Natural killer cell (primary cell): ENCODE measurements around the gene SHROOM1. TPM values are rescaled to one million over a fixed set of nuclear protein-coding genes. Genes with fewer than 3 reads are reported as not detected.
A peak's percentile ranks its signal among the peaks of the same experiment; 100 is the strongest.

Source experiments
- ATAC-seq, 3 donors: fragments of 150-1000 bp in 2 of 3; fragments of 200-7000 bp in 1 of 3; cut with Tn5 transposase; 1 replicate in 1 of 3; 2 replicates in 2 of 3; pipeline ENCODE4 v1.10.0; 2021; ENCODE audit warnings: mild to moderate bottlenecking in 2 of 3, moderate library complexity in 2 of 3
- DNase-seq, 2 donors: peaks; one replicate each; pipeline versions ENCODE4 v3.0.0 to v3.0.0-alpha.2; 2013 to 2021; ENCODE audit warnings: mixed read lengths in 1 of 2
- H3K27ac ChIP-seq: one replicate; pipeline ENCODE4 v1.5.1; 2013; ENCODE audit warnings: mild to moderate bottlenecking, low read length
- H3K27me3 ChIP-seq: one replicate; pipeline ENCODE4 v1.6.1; 2013; ENCODE audit warnings: low read length; ENCODE audit not compliant: control insufficient read depth, insufficient read depth
- H3K36me3 ChIP-seq: one replicate; pipeline ENCODE4 v1.6.1; 2013; ENCODE audit warnings: low read length; ENCODE audit not compliant: control insufficient read depth, insufficient read depth
- H3K4me1 ChIP-seq: one replicate; pipeline ENCODE4 v1.6.1; 2013; ENCODE audit warnings: low read length; ENCODE audit not compliant: control insufficient read depth, insufficient read depth
- H3K4me3 ChIP-seq: one replicate; pipeline ENCODE4 v1.5.1; 2013; ENCODE audit warnings: low read length
- H3K9me3 ChIP-seq: one replicate; pipeline ENCODE4 v1.6.1; 2013; ENCODE audit warnings: low read length; ENCODE audit not compliant: control insufficient read depth, insufficient read depth
- H3K27ac Mint-ChIP-seq, 2 donors: one replicate each; pipeline ENCODE4 v1.8.0; 2022; ENCODE audit warnings: mild to moderate bottlenecking in 2 of 2, mixed read lengths in 2 of 2, moderate library complexity in 1 of 2
- H3K27me3 Mint-ChIP-seq, 2 donors: one replicate each; pipeline ENCODE4 v1.8.0; 2022; ENCODE audit warnings: low read depth in 2 of 2, mixed read lengths in 2 of 2
- H3K36me3 Mint-ChIP-seq: one replicate; pipeline ENCODE4 v1.8.0; 2022; ENCODE audit warnings: mixed read lengths
- H3K4me1 Mint-ChIP-seq, 2 donors: one replicate each; pipeline ENCODE4 v1.8.0; 2022; ENCODE audit warnings: mixed read lengths in 2 of 2
- H3K4me3 Mint-ChIP-seq: one replicate; pipeline ENCODE4 v1.8.0; 2022; ENCODE audit warnings: mild to moderate bottlenecking, moderate library complexity, mixed read lengths
- H3K9me3 Mint-ChIP-seq, 2 donors: one replicate each; pipeline ENCODE4 v1.8.0; 2022; ENCODE audit warnings: mixed read lengths in 2 of 2
- CTCF ChIP-seq: fragments of 200-600 bp; IDR thresholded peaks from one replicate; pipeline ENCODE4 v1.8.0; 2022; ENCODE audit warnings: antibody characterized with exemption
- WGBS: methylation state at CpG from one replicate; pipeline ENCODE4 v1.1.7; 2013; ENCODE audit warnings: missing lambda C conversion rate; ENCODE audit not compliant: insufficient coverage; 5-methylcytosine and 5-hydroxymethylcytosine counted together
- intact Hi-C: fragments of 100-400 bp; cut with micrococcal nuclease; formaldehyde crosslinking; loops from one replicate; pipeline ENCODE4 v1.14.2; 2022
- total RNA-seq, 4 donors: library from RNA; stranded (reverse); fragments of 120-200 nt in 1 of 4; gene quantifications; one replicate each; pipeline versions ENCODE4 v1.2.3 to v1.2.4, GENCODE V29; 2013 to 2022

Gene SHROOM1
- total RNA-seq, 3 donors from 2014 or later (not counting 1 experiment from before 2014, with no cell fraction given), result 0.82 to 3.5 (median 0.85) TPM

GRCh38 chr5:132876020-132876759, 45.7 kb upstream of the SHROOM1 start:
- TF ChIP-seq CTCF, result no peak
- no peak for ATAC-seq
- peaks cover 49% of the 10 kb centered on the region for H3K36me3 ChIP-seq

GRCh38 chr5:132873930-132874271, 43.5 kb upstream of the SHROOM1 start:
- 93% methylated on average over 3 of the region's 3 CpGs for WGBS
- H3K36me3 ChIP-seq, result peaks cover 32% of the 10 kb centered on the region
- H3K9me3 Mint-ChIP-seq, result no peaks in the 10 kb centered on the region

More at GRCh38 chr5:132876020-132876759, 45.7 kb upstream of the SHROOM1 start:
- no peaks in the 10 kb centered on the region for H3K9me3 ChIP-seq
- H3K27me3 Mint-ChIP-seq, result no peaks in the 10 kb centered on the region
- H3K36me3 Mint-ChIP-seq, result no peaks in the 10 kb centered on the region
- no peaks in the 10 kb centered on the region for H3K4me1 Mint-ChIP-seq
- H3K4me1 ChIP-seq, result no peaks in the 10 kb centered on the region
- H3K4me3 ChIP-seq, result no peak overlapping the region
- WGBS, result 100% methylated on average over 1 of the region's 1 CpG
- H3K9me3 Mint-ChIP-seq, result no peaks in the 10 kb centered on the region
- H3K27ac Mint-ChIP-seq, result no peak overlapping the region
- H3K27ac ChIP-seq, result no peak overlapping the region
- no peak overlapping the region for H3K4me3 Mint-ChIP-seq
- DNase-seq, result no peak
- no peaks in the 10 kb centered on the region for H3K27me3 ChIP-seq
- intact Hi-C loops, result no loop called here

GRCh38 chr5:132873119-132873929, 42.9 kb upstream of the SHROOM1 start, which contains the start of gene LEAP2:
LEAP2 (plus strand) TSS chr5:132873668; CDS start chr5:132873695, 27 bp downstream.
- DNase-seq (no peak), ATAC-seq (no peak)
- Histone ChIP-seq H3K9me3 (no peaks in the 10 kb centered on the region), H3K36me3 (peaks cover 28% of the 10 kb centered on the region), H3K4me3 (no peak within 1 kb of the TSS), H3K27me3 (no peaks in the 10 kb centered on the region), H3K27ac (no peak within 1 kb of the TSS), H3K4me1 (no peaks in the 10 kb centered on the region)
- 97% methylated on average over 5 of the region's 6 CpGs for WGBS
- Mint-ChIP-seq H3K27ac (peak within 1 kb of the TSS; percentile 21 to 32), H3K9me3 (no peaks in the 10 kb centered on the region), H3K4me3 (no peak within 1 kb of the TSS), H3K4me1 (no peaks in the 10 kb centered on the region), H3K27me3 (no peaks in the 10 kb centered on the region), H3K36me3 (no peaks in the 10 kb centered on the region)
- no peak for TF ChIP-seq CTCF
- intact Hi-C loops, result no loop called here

More at GRCh38 chr5:132873930-132874271, 43.5 kb upstream of the SHROOM1 start:
- Histone ChIP-seq H3K4me1 (no peaks in the 10 kb centered on the region), H3K27me3 (no peaks in the 10 kb centered on the region), H3K27ac (no peak overlapping the region), H3K4me3 (no peak overlapping the region), H3K9me3 (no peaks in the 10 kb centered on the region)
- Mint-ChIP-seq H3K27ac (peak overlapping the region; percentile 21 to 32), H3K27me3 (no peaks in the 10 kb centered on the region), H3K36me3 (no peaks in the 10 kb centered on the region), H3K4me3 (no peak overlapping the region), H3K4me1 (no peaks in the 10 kb centered on the region)
- intact Hi-C loops, result no loop called here
- ATAC-seq (no peak), DNase-seq (no peak)
- no peak for TF ChIP-seq CTCF
